Upper lobe of left lung (tissue), 6 donors: ENCODE results near the gene PTPRO. TPM values are rescaled to one million over a fixed set of nuclear protein-coding genes. Genes with fewer than 3 reads are reported as not detected.

Experiments
- ATAC-seq, 2 donors: fragments of 200-7000 bp; cut with Tn5 transposase; one replicate each; pipeline ENCODE4 v1.9.1; 2022; ENCODE audit warnings: mild to moderate bottlenecking in 2 of 2, moderate library complexity in 2 of 2; ENCODE audit not compliant: low FRiP score in 2 of 2
- DNase-seq, 2 donors: peaks; one replicate each; pipeline ENCODE4 v3.0.0-alpha.2; 2019 to 2020
- H3K27ac ChIP-seq, 4 donors: fragments of 200-600 bp; sonication (generic); one replicate each; pipeline ENCODE4 v1.5.1; 2016 to 2019
- H3K27me3 ChIP-seq, 4 donors: fragments of 200-600 bp; sonication (generic); one replicate each; pipeline ENCODE4 v1.5.1; 2017 to 2019
- H3K36me3 ChIP-seq, 4 donors: fragments of 200-600 bp; sonication (generic); one replicate each; pipeline ENCODE4 v1.5.1; 2016 to 2019
- H3K4me1 ChIP-seq, 4 donors: fragments of 200-600 bp; sonication (generic); one replicate each; pipeline ENCODE4 v1.5.1; 2018 to 2019
- H3K4me3 ChIP-seq, 4 donors: fragments of 200-600 bp; sonication (generic); one replicate each; pipeline ENCODE4 v1.5.1; 2017 to 2019; ENCODE audit warnings: mild to moderate bottlenecking in 2 of 4, moderate library complexity in 1 of 4
- H3K9me3 ChIP-seq, 4 donors: fragments of 200-600 bp; sonication (generic); one replicate each; pipeline ENCODE4 v1.5.1; 2018 to 2019
- EP300 ChIP-seq, 4 donors: sonication (generic); formaldehyde crosslinking; IDR thresholded peaks; one replicate each; pipeline ENCODE4 v1.5.1; 2017; ENCODE audit warnings: antibody characterized with exemption in 4 of 4, control low read depth in 2 of 4
- POLR2A ChIP-seq, 4 donors: fragments of 450-650 bp; IDR thresholded peaks; one replicate each; pipeline ENCODE4 v1.5.1; 2016 to 2017; ENCODE audit warnings: antibody characterized with exemption in 4 of 4, mild to moderate bottlenecking in 2 of 4
- POLR2AphosphoS5 ChIP-seq, 2 donors: sonication (generic); formaldehyde crosslinking; IDR thresholded peaks; one replicate each; pipeline ENCODE4 v1.5.1; 2017; ENCODE audit warnings: antibody characterized with exemption in 2 of 2
- WGBS, 2 donors: methylation state at CpG; one replicate each; pipeline ENCODE4 v1.1.5; 2017 to 2018; 5-methylcytosine and 5-hydroxymethylcytosine counted together
- total RNA-seq, 6 donors: library from RNA; depleted of rRNA in 4 of 6; stranded (reverse); fragments of >200 nt in 4 of 6; gene quantifications; one replicate each; pipeline versions ENCODE4 v1.1.0 to v1.2.1, GENCODE V29; 2016 to 2021
- TF ChIP-seq, protein P1 (sequence below), 6 experiments: fragments of 450-650 bp in 4 of 6; fragments of 200-600 bp in 2 of 6; sonication (generic) in 2 of 6; IDR thresholded peaks; one replicate each; pipeline ENCODE4 v1.5.1; 2016 to 2019; ENCODE audit warnings: antibody characterized with exemption in 6 of 6
- donor health status: DM: no; HTN: no; CAD: no; lungs with moderate emphysema.
- donor health status: DM: no; HTN: yes; CAD: no; lungs with severe emphysema.

The PTPRO gene
- total RNA-seq, 6 donors from 2014 or later: 3.6 to 19.0 (median 8.4) TPM

GRCh38 chr12:15596174-15596573 lies 273.9 kb downstream of the PTPRO start:
- Histone ChIP-seq H3K4me1 (peaks cover 11 to 30% (median 21%) of the 10 kb centered on the region in 4 donors), H3K27me3 (no peaks in the 10 kb centered on the region), H3K27ac (peak overlapping the region in 1 of 4 donors; percentile 26), H3K4me3 (no peak overlapping the region), H3K9me3 (no peaks in the 10 kb centered on the region), H3K36me3 (no peaks in the 10 kb centered on the region)
- TF ChIP-seq POLR2AphosphoS5 (IDR thresholded peaks at IDR 0.05) (no peak), POLR2A (IDR thresholded peaks at IDR 0.05) (no peak), EP300 (IDR thresholded peaks at IDR 0.05) (no peak)
- TF ChIP-seq, protein P1, sequence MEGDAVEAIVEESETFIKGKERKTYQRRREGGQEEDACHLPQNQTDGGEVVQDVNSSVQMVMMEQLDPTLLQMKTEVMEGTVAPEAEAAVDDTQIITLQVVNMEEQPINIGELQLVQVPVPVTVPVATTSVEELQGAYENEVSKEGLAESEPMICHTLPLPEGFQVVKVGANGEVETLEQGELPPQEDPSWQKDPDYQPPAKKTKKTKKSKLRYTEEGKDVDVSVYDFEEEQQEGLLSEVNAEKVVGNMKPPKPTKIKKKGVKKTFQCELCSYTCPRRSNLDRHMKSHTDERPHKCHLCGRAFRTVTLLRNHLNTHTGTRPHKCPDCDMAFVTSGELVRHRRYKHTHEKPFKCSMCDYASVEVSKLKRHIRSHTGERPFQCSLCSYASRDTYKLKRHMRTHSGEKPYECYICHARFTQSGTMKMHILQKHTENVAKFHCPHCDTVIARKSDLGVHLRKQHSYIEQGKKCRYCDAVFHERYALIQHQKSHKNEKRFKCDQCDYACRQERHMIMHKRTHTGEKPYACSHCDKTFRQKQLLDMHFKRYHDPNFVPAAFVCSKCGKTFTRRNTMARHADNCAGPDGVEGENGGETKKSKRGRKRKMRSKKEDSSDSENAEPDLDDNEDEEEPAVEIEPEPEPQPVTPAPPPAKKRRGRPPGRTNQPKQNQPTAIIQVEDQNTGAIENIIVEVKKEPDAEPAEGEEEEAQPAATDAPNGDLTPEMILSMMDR (IDR thresholded peaks at IDR 0.05): no peak
- ATAC-seq (peak in 1 of 2 donors; percentile 37), DNase-seq (no peak)
- 39 to 42% methylated on average over 5 of the region's 5 CpGs for WGBS, 2 donors

DNA sequence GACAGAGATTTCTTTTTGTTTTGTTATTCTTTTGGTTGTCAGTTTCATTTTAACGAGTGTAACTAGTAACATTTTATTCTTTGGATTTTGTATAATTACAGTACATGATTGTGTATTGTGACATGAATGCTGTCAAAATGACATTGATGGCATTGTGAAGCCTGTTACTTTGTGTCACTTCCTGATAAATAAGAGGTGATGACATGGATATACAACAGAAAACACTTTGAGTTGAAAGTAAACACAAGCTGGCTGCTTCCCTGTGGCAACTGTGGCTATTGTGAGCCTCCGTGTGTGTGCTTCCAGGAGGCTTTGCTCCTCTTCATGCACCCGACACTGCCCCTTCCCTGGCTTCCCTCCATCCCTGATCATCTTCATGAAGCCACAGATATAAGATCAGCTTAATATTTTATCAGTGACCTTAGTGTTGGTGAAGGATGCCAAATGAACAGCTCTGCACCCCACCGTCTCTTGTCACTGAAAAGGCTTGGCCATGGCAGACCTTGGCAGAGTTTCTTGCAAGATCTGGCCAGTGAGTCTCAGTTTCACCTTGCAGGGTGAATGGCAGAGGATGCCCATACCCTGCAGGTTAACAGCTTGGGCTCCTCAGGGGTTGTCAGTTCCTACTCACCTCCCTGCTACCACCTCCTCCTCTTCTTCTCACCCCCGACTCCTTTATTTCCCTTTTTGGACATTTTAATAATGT lies 275.0 kb downstream of the PTPRO start:
- no peaks in the 10 kb centered on the region for H3K36me3 ChIP-seq
- H3K9me3 ChIP-seq: no peaks in the 10 kb centered on the region
- TF ChIP-seq POLR2AphosphoS5 (IDR thresholded peaks at IDR 0.05): no peak
- TF ChIP-seq, protein P1 (IDR thresholded peaks at IDR 0.05): no peak
- TF ChIP-seq POLR2A (IDR thresholded peaks at IDR 0.05): no peak
- no peak for TF ChIP-seq EP300 (IDR thresholded peaks at IDR 0.05)
- peaks cover 11 to 30% (median 21%) of the 10 kb centered on the region in 4 donors for H3K4me1 ChIP-seq
- H3K27ac ChIP-seq: no peak overlapping the region
- whole genome bisulfite sequencing, 2 donors: 57 to 69% methylated on average over 5 of the region's 5 CpGs
- no peaks in the 10 kb centered on the region for H3K27me3 ChIP-seq
- DNase-seq (no peak), ATAC-seq (no peak)
- no peak overlapping the region for H3K4me3 ChIP-seq

DNA sequence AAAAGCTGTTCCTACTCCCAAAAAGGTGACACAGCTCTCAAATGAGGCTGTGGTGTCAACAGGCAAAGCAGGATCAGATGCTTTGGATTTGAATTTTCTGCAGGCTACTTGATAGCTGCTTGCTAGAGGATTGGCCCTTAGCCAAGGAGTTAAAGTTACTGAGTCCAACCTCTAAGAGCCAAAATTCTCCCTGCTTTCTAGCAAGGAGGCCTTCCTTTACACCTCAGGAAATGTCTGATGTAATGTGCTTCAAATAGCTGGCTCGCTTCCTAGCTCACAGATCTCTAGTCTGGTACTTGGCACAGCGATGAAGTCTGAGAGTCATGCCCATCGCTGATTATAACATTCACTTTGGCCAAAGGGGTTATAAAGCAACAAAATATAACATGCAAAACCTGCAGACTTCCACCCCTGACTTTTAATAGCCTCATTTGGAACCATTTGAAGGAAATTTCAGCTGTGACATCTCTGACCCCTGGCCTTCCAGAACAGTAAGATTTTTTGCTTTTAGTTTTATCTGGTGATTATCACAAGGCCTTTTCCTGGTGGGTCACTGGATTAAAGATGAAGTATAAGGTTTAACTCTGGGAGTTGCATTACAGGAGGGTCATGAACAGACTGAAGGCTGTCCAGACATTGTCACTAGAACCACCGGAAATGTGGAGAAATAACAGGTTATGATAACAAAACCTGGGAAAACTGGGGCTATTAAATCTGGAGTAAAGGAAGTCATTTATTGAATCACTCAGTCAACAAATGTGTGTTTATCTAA lies 277.1 kb downstream of the PTPRO start:
- Histone ChIP-seq H3K27me3 (no peaks in the 10 kb centered on the region), H3K27ac (peak overlapping the region in 1 of 4 donors; percentile 27), H3K4me3 (no peak overlapping the region), H3K4me1 (peaks cover 11 to 30% (median 21%) of the 10 kb centered on the region in 4 donors), H3K9me3 (no peaks in the 10 kb centered on the region), H3K36me3 (no peaks in the 10 kb centered on the region)
- WGBS, 2 donors: 30 to 38% methylated on average over 4 of the region's 4 CpGs
- peak; percentile 38 to 48 for ATAC-seq
- TF ChIP-seq, protein P1 (IDR thresholded peaks at IDR 0.05): no peak
- TF ChIP-seq POLR2AphosphoS5 (IDR thresholded peaks at IDR 0.05) (no peak), EP300 (IDR thresholded peaks at IDR 0.05) (no peak), POLR2A (IDR thresholded peaks at IDR 0.05) (no peak)
- peak in 1 of 2 donors; percentile 52 for DNase-seq

- Histone ChIP-seq H3K27ac (peak overlapping the region in 1 of 4 donors; percentile 27), H3K9me3 (no peaks in the 10 kb centered on the region), H3K4me1 (peaks cover 11 to 30% (median 21%) of the 10 kb centered on the region in 4 donors), H3K4me3 (no peak overlapping the region), H3K27me3 (no peaks in the 10 kb centered on the region), H3K36me3 (no peaks in the 10 kb centered on the region)
- 87 to 90% methylated on average over 7 of the region's 7 CpGs for WGBS, 2 donors
- DNase-seq: no peak
- no peak for ATAC-seq
- TF ChIP-seq EP300 (IDR thresholded peaks at IDR 0.05) (no peak), POLR2A (IDR thresholded peaks at IDR 0.05) (no peak), POLR2AphosphoS5 (IDR thresholded peaks at IDR 0.05) (no peak)
- TF ChIP-seq, protein P1 (IDR thresholded peaks at IDR 0.05): no peak
Observed at GRCh38 chr12:15600223-15600935, 278.1 kb downstream of the PTPRO start.
